ENCODE measurements around the gene MYO15B.
A peak's percentile ranks its signal among the peaks of the same experiment; 100 is the strongest.
"Not testable (repeated sequence)": the region's sequence is repeated elsewhere in the genome, so short reads cannot be mapped to it uniquely, and the experiment has no call there.

MYO15B gene

GRCh38 chr17:75575197-75575596 lies 12.4 kb upstream of the MYO15B start:
- no peak for TF ChIP-seq EZH2 (IDR thresholded peaks at IDR 0.05; ENCODE audit: borderline replicate concordance, low read depth, low read length, severe bottlenecking)
- TF ChIP-seq, protein P1, sequence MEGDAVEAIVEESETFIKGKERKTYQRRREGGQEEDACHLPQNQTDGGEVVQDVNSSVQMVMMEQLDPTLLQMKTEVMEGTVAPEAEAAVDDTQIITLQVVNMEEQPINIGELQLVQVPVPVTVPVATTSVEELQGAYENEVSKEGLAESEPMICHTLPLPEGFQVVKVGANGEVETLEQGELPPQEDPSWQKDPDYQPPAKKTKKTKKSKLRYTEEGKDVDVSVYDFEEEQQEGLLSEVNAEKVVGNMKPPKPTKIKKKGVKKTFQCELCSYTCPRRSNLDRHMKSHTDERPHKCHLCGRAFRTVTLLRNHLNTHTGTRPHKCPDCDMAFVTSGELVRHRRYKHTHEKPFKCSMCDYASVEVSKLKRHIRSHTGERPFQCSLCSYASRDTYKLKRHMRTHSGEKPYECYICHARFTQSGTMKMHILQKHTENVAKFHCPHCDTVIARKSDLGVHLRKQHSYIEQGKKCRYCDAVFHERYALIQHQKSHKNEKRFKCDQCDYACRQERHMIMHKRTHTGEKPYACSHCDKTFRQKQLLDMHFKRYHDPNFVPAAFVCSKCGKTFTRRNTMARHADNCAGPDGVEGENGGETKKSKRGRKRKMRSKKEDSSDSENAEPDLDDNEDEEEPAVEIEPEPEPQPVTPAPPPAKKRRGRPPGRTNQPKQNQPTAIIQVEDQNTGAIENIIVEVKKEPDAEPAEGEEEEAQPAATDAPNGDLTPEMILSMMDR (IDR thresholded peaks at IDR 0.05; ENCODE audit: borderline replicate concordance, extremely low read depth, low read length, poor library complexity, severe bottlenecking): no peak
- H2AFZ ChIP-seq (ENCODE audit: low read depth, low read length): no peak overlapping the region
- H3K79me2 ChIP-seq (ENCODE audit: insufficient read depth, low read length): no peaks in the 10 kb centered on the region
- no peak overlapping the region for H3K9ac ChIP-seq (ENCODE audit: low read depth, low read length)
- H3K27ac ChIP-seq (ENCODE audit: low read length): no peak overlapping the region
- H3K9me3 ChIP-seq (ENCODE audit: insufficient read depth, low read length, severe bottlenecking): no peaks in the 10 kb centered on the region
- H3K36me3 ChIP-seq (ENCODE audit: insufficient read depth, low read length): no peaks in the 10 kb centered on the region
- no peak overlapping the region for H3K4me3 ChIP-seq (ENCODE audit: low read depth in 1 of 2, low read length in 2 of 2)
- no peaks in the 10 kb centered on the region for H3K4me1 ChIP-seq (ENCODE audit: insufficient read depth, low read length)
- no peak for ATAC-seq (ENCODE audit: insufficient read depth, low read depth)
- DNase-seq: no peak
- H4K20me1 ChIP-seq (ENCODE audit: insufficient read depth, low read length): no peaks in the 10 kb centered on the region
- H3K4me2 ChIP-seq (ENCODE audit: insufficient read depth, low read length): no peak overlapping the region
- H3K27me3 ChIP-seq (ENCODE audit: insufficient read depth, low read length, poor library complexity): no peaks in the 10 kb centered on the region

DNA sequence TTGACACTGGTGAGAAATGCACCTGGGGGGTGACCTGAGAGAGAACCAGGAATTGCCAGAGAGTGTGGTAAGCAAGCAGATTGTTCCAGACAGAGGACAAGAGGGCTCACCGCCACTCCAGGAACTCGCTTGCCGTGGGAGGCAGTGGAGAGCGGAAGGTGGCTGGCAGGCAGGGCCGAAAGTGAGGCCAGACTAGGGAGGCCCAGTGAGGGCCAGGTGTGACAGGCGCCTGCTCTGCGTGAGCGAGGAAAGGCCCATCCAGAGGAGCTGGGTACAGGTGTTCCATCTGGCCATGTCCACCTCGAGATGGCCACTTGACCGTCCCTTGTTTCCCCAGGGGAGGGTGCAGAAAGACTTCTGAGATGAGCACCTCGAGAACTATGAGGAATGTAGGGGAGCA lies 11.9 kb upstream of the MYO15B start:
- H2AFZ ChIP-seq (ENCODE audit: low read depth, low read length): no peak overlapping the region
- no peaks in the 10 kb centered on the region for H4K20me1 ChIP-seq (ENCODE audit: insufficient read depth, low read length)
- TF ChIP-seq, protein P1 (IDR thresholded peaks at IDR 0.05; ENCODE audit: borderline replicate concordance, extremely low read depth, low read length, poor library complexity, severe bottlenecking): no peak
- TF ChIP-seq EZH2 (IDR thresholded peaks at IDR 0.05; ENCODE audit: borderline replicate concordance, low read depth, low read length, severe bottlenecking): no peak
- no peaks in the 10 kb centered on the region for H3K4me1 ChIP-seq (ENCODE audit: insufficient read depth, low read length)
- no peak overlapping the region for H3K27ac ChIP-seq (ENCODE audit: low read length)
- no peaks in the 10 kb centered on the region for H3K27me3 ChIP-seq (ENCODE audit: insufficient read depth, low read length, poor library complexity)
- DNase-seq (no peak), ATAC-seq (ENCODE audit: insufficient read depth, low read depth) (no peak)
- no peaks in the 10 kb centered on the region for H3K9me3 ChIP-seq (ENCODE audit: insufficient read depth, low read length, severe bottlenecking)
- H3K79me2 ChIP-seq (ENCODE audit: insufficient read depth, low read length): no peaks in the 10 kb centered on the region
- no peak overlapping the region for H3K4me3 ChIP-seq (ENCODE audit: low read depth in 1 of 2, low read length in 2 of 2)
- H3K4me2 ChIP-seq (ENCODE audit: insufficient read depth, low read length): no peak overlapping the region
- H3K36me3 ChIP-seq (ENCODE audit: insufficient read depth, low read length): no peaks in the 10 kb centered on the region
- no peak overlapping the region for H3K9ac ChIP-seq (ENCODE audit: low read depth, low read length)

DNA sequence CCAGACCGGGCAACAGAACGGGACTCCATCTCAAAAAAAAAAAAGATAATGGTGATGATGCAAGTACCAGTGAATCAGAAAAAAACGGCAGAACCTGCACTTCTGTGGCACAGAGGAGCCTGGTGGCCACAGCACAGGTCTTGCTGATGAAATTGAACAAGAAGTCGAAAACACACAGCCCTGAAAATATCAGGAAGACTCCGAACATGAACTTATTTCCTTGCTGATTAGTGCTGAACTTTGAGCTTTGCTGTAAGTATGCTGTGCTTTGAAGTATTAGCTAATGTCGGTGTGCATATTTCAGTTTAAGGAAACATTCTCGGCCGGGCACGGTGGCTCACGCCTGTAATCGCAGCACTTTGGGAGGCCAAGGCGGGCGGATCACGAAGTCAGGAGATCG lies 10.9 kb upstream of the MYO15B start:
- H2AFZ ChIP-seq (ENCODE audit: low read depth, low read length): no peak overlapping the region
- TF ChIP-seq, protein P1 (IDR thresholded peaks at IDR 0.05; ENCODE audit: borderline replicate concordance, extremely low read depth, low read length, poor library complexity, severe bottlenecking): no peak
- TF ChIP-seq EZH2 (IDR thresholded peaks at IDR 0.05; ENCODE audit: borderline replicate concordance, low read depth, low read length, severe bottlenecking): no peak

DNA sequence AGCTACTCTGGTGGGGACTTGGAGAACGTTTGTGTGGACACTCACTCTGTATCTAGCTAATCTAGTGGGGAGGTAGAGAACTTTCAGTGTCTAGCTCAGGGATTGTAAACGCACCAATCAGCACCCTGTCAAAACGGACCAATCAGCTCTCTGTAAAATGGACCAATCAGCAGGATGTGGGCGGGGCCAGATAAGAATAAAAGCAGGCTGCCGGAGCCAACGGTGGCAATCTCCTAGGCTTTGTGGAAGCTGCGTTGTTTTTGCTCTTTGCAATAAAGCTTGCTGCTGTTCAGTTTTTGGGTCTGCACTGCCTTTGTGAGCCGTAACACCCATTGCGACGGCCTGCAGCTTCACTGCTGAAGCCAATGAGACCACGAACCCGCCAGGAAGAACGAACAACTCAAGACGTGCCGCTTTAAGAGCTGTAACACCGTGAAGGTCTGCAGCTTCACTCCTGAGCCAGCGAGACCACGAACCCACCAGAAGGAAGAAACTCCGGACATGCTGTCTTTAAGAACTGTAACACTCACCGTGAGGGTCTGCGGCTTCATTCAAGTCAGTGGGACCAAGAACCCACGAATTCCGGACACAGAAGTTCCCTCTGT lies 6.4 kb upstream of the MYO15B start:
- not testable (repeated sequence) for H3K27ac ChIP-seq (ENCODE audit: low read length); H3K36me3 ChIP-seq (ENCODE audit: insufficient read depth, low read length); H3K9me3 ChIP-seq (ENCODE audit: insufficient read depth, low read length, severe bottlenecking); H3K4me1 ChIP-seq (ENCODE audit: insufficient read depth, low read length); H3K27me3 ChIP-seq (ENCODE audit: insufficient read depth, low read length, poor library complexity); H3K79me2 ChIP-seq (ENCODE audit: insufficient read depth, low read length); H4K20me1 ChIP-seq (ENCODE audit: insufficient read depth, low read length)
- Histone ChIP-seq H3K9ac (ENCODE audit: low read depth, low read length) (peak overlapping the region; percentile 17; the same call in 1 of the 2 replicates), H3K4me2 (ENCODE audit: insufficient read depth, low read length) (peak overlapping the region; percentile 50; the same call in 1 of the 2 replicates), H2AFZ (ENCODE audit: low read depth, low read length) (peak overlapping the region; percentile 42), H3K4me3 (ENCODE audit: low read depth in 1 of 2, low read length in 2 of 2) (peak overlapping the region in 1 of 2 experiments; percentile 23; a peak in 2 of 4 replicates)
- peak; percentile 35; the same call in 1 of the 3 replicates for ATAC-seq (ENCODE audit: insufficient read depth, low read depth)
- peak; percentile 54 for DNase-seq

More for the DNA sequence above, 10.9 kb upstream of the MYO15B start:
- Histone ChIP-seq H3K4me2 (ENCODE audit: insufficient read depth, low read length) (no peak overlapping the region), H3K27ac (ENCODE audit: low read length) (no peak overlapping the region), H3K4me3 (ENCODE audit: low read depth in 1 of 2, low read length in 2 of 2) (no peak overlapping the region), H4K20me1 (ENCODE audit: insufficient read depth, low read length) (no peaks in the 10 kb centered on the region), H3K4me1 (ENCODE audit: insufficient read depth, low read length) (peaks cover 4% of the 10 kb centered on the region), H3K9ac (ENCODE audit: low read depth, low read length) (no peak overlapping the region), H3K27me3 (ENCODE audit: insufficient read depth, low read length, poor library complexity) (no peaks in the 10 kb centered on the region), H3K9me3 (ENCODE audit: insufficient read depth, low read length, severe bottlenecking) (no peaks in the 10 kb centered on the region), H3K79me2 (ENCODE audit: insufficient read depth, low read length) (no peaks in the 10 kb centered on the region), H3K36me3 (ENCODE audit: insufficient read depth, low read length) (no peaks in the 10 kb centered on the region)
- DNase-seq (no peak), ATAC-seq (ENCODE audit: insufficient read depth, low read depth) (no peak)

DNA sequence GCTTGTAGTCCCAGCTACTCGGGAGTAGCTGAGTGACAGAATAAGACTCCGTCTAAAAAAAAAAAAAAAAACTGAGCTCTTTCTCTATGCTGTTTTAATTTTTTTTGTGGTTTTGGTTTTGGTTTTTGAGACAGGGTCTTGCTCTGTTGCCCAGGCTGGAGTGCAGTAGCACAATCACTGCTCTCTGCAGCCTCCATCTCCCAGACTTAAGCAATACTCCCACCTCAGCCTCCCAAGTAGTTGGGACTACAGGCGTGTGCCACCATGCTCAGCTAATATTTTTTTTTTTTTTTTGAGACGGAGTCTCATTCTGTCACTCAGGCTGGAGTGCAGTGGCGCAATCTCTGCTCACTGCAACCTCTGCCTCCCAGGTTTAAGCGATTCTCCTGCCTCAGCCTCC lies 4.4 kb upstream of the MYO15B start:
- not testable (repeated sequence) for H3K4me2 ChIP-seq (ENCODE audit: insufficient read depth, low read length); H2AFZ ChIP-seq (ENCODE audit: low read depth, low read length); H3K79me2 ChIP-seq (ENCODE audit: insufficient read depth, low read length); ATAC-seq (ENCODE audit: insufficient read depth, low read depth); H3K4me3 ChIP-seq (ENCODE audit: low read depth in 1 of 2, low read length in 2 of 2); DNase-seq; H4K20me1 ChIP-seq (ENCODE audit: insufficient read depth, low read length); H3K27ac ChIP-seq (ENCODE audit: low read length); H3K36me3 ChIP-seq (ENCODE audit: insufficient read depth, low read length); H3K4me1 ChIP-seq (ENCODE audit: insufficient read depth, low read length); H3K9ac ChIP-seq (ENCODE audit: low read depth, low read length); H3K9me3 ChIP-seq (ENCODE audit: insufficient read depth, low read length, severe bottlenecking)
- peaks cover 14% of the 10 kb centered on the region for H3K27me3 ChIP-seq (ENCODE audit: insufficient read depth, low read length, poor library complexity)
